BLaER1 treated with 17β-estradiol and CSF1 and Interleukin-3, amounts not matched to agents 10 nM and 100 nM (cell line): Measurements from ENCODE around the gene CAV3.
"Not testable (repeated sequence)": the region's sequence is repeated elsewhere in the genome, so short reads cannot be mapped to it uniquely, and the experiment has no call there.

Experiments used
- H3K27ac ChIP-seq, 11 experiments: shearing (Covaris generic); formaldehyde crosslinking; 2 replicates each; pipeline ENCODE4 v1.8.1; 2022
- H3K27me3 ChIP-seq, 11 experiments: shearing (Covaris generic); formaldehyde crosslinking; 2 replicates each; pipeline ENCODE4 v1.8.1; 2022
- H3K36me3 ChIP-seq, 11 experiments: shearing (Covaris generic); formaldehyde crosslinking; 2 replicates each; pipeline ENCODE4 v1.8.1; 2022
- H3K4me1 ChIP-seq, 10 experiments: shearing (Covaris generic); formaldehyde crosslinking; 2 replicates each; pipeline ENCODE4 v1.8.1; 2022
- H3K4me2 ChIP-seq, 11 experiments: shearing (Covaris generic); formaldehyde crosslinking; 2 replicates each; pipeline ENCODE4 v1.8.1; 2022
- H3K4me3 ChIP-seq, 10 experiments: shearing (Covaris generic); formaldehyde crosslinking; 2 replicates each; pipeline ENCODE4 v1.8.1; 2022
- H3K9ac ChIP-seq, 11 experiments: shearing (Covaris generic); formaldehyde crosslinking; 2 replicates each; pipeline ENCODE4 v1.8.1; 2022
- H3K9me3 ChIP-seq, 11 experiments: shearing (Covaris generic); formaldehyde crosslinking; replicated peaks in 1 of 11; 2 replicates each; pipeline ENCODE4 v1.8.1; 2022
- H4K20me1 ChIP-seq, 11 experiments: shearing (Covaris generic); formaldehyde crosslinking; 2 replicates each; pipeline ENCODE4 v1.8.1; 2022
- Cebpa-rat ChIP-seq, 11 experiments: shearing (Covaris generic); IDR thresholded peaks; 2 replicates each; pipeline ENCODE4 v1.8.1; 2022

CAV3 gene

DNA sequence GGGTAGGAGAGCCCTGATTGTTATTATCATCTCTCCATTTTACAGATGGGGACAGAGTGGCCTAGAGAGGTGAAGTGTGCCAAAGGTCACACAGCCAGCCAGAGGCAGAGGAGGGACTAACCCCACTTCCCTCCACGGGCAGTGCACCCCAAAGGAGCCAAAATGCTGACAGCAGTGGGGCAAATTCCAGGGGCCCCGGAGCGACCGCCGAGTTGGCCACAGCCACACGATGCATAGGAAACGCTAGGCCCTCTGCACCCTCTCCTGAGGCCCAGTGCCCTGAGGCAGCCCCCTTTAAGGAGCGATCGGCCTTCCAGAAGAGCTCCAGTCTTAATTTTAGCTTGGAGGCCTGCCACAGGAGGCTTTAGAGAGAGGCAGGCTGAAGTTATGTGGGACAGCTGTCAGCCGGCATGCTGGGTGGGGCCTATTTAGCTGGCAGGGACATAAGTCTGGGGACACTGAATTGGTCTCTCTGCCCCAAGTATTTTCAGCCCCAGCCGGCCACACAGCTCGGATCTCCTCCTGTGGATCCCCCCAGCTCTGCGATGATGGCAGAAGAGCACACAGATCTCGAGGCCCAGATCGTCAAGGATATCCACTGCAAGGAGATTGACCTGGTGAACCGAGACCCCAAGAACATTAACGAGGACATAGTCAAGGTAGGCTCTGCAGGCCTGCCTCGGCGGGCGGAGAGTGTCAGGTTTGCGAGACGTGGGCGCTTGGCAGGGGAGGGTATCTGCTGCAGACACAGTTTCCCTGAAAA, at the start of gene CAV3:
TSS of gene CAV3 (plus strand) at position 471 of the 763 bp plus-strand sequence. CDS start at position 546, 75 bp downstream.
- Histone ChIP-seq H3K36me3 (no peaks in the 10 kb centered on the region), H3K27ac (no peak within 1 kb of the TSS), H3K4me1 (peaks cover 0 to 7% (median 0%) of the 10 kb centered on the region in 10 experiments; a peak in 1 of 20 replicates), H3K9ac (no peak within 1 kb of the TSS), H3K4me3 (no peak within 1 kb of the TSS), H3K4me2 (no peak within 1 kb of the TSS), H3K9me3 (0 out of 22 replicates have a peak, but pooled peaks cover 0 to 5% (median 0%) of the 10 kb centered on the region in 11 experiments), H4K20me1 (no peaks in the 10 kb centered on the region), H3K27me3 (no peaks in the 10 kb centered on the region)
- TF ChIP-seq Cebpa-rat (IDR thresholded peaks at IDR 0.05), result no peak

DNA sequence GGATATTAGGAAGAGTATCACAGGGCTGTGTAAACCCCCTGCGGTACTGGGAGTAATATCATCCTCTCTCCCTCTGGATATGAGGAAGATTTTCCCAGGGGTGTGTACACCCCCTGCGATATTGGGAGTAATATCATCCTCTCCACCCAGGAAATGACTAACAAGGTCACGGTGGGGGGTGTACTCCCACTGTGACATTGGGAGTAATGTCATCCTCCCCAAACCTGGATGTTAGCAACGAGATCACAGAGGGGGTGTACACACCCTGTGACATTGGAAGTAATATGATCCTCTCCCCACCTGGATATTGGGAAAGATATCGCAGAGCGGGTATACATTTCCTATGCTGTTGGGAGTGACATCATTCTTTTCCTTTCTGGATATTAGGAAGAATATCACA, 48.6 kb upstream of the CAV3 start:
- H3K4me2 ChIP-seq, H3K27ac ChIP-seq: not testable (repeated sequence)

DNA sequence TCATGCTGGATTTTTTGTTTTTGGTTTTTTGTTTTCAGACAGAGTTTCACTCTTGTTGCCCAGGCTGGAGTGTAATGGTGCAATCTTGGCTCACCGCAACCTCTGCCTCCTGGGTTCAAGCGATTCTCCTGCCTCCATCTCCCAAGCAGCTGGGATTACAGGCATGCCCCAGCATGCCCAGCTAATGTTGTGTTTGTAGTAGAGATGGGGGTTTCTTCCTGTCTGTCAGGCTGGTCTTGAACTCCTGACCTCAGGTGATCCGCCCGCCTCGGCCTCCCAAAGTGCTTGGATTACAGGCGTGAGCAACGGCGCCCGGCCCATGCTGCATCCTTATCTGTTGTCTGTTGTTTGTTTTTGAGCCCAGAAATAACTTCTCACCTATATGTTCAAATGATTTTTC, 42.3 kb upstream of the CAV3 start:
- peaks cover 0 to 20% (median 11%) of the 10 kb centered on the region in 11 experiments; a peak in 12 of 22 replicates for H3K9me3 ChIP-seq
- H3K36me3 ChIP-seq, H3K4me2 ChIP-seq, H3K4me3 ChIP-seq, H3K4me1 ChIP-seq, H3K27ac ChIP-seq, H3K9ac ChIP-seq, H4K20me1 ChIP-seq, H3K27me3 ChIP-seq: not testable (repeated sequence)

More for the DNA sequence above, 48.6 kb upstream of the CAV3 start:
- H3K27me3 ChIP-seq, H4K20me1 ChIP-seq, H3K9me3 ChIP-seq, H3K4me1 ChIP-seq, H3K4me3 ChIP-seq, H3K9ac ChIP-seq, H3K36me3 ChIP-seq: not testable (repeated sequence)

DNA sequence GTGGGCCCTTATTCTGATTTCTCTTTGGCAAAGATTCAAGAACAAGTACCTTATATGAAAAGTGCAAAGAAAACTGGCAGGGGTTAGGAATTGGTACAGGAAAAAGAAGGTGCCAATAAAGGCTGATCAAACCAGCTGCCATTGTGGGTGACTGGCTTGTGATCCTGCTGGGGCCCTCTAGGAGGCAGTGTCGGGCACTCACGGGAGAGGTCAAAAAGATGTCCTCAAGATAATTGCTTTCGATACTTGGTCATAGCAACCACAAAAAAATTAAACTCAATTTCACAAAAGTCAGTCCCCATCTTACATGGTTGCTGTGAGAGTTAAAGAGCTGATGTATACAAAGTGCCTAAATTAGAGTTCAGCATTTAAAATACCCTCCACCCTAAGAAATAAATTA, 31.0 kb upstream of the CAV3 start:
- Histone ChIP-seq H3K9ac (no peak overlapping the region), H3K9me3 (peaks cover 57 to 100% (median 80%) of the 10 kb centered on the region in 11 experiments), H3K27me3 (no peaks in the 10 kb centered on the region), H3K36me3 (no peaks in the 10 kb centered on the region; a peak in 1 of 22 replicates), H3K4me2 (no peak overlapping the region), H3K27ac (no peak overlapping the region), H3K4me3 (no peak overlapping the region), H3K4me1 (no peaks in the 10 kb centered on the region), H4K20me1 (no peaks in the 10 kb centered on the region)
- no peak for TF ChIP-seq Cebpa-rat (IDR thresholded peaks at IDR 0.05)

DNA sequence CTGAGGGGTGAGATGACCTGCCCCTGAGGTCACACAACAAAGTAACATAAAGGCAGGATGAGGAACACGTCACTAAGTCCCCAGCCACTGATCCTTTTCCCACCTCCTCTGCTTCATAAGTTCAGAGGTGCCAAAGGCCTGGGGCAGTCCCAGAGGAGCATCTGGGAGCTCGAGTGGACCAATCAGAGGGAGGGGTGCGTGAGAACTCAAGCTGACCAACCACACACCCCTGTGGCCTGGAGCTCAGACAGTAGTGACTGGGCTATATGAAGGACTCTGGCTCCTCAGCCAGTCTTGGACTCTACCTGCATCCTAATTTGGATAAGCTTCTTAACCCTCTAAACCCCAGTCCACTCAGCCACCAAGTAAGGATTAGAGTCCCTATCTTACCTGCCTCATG, 28.0 kb upstream of the CAV3 start:
- H3K4me3 ChIP-seq, result no peak overlapping the region
- H3K9me3 ChIP-seq, result peaks cover 27 to 72% (median 51%) of the 10 kb centered on the region in 11 experiments
- no peaks in the 10 kb centered on the region; a peak in 1 of 22 replicates for H3K36me3 ChIP-seq
- no peaks in the 10 kb centered on the region for H3K27me3 ChIP-seq
- H3K9ac ChIP-seq, result no peak overlapping the region
- peaks cover 0 to 10% (median 5%) of the 10 kb centered on the region in 10 experiments; a peak in 7 of 20 replicates for H3K4me1 ChIP-seq
- no peaks in the 10 kb centered on the region for H4K20me1 ChIP-seq
- TF ChIP-seq Cebpa-rat (IDR thresholded peaks at IDR 0.05), result no peak
- H3K27ac ChIP-seq, result no peak overlapping the region
- no peak overlapping the region for H3K4me2 ChIP-seq

DNA sequence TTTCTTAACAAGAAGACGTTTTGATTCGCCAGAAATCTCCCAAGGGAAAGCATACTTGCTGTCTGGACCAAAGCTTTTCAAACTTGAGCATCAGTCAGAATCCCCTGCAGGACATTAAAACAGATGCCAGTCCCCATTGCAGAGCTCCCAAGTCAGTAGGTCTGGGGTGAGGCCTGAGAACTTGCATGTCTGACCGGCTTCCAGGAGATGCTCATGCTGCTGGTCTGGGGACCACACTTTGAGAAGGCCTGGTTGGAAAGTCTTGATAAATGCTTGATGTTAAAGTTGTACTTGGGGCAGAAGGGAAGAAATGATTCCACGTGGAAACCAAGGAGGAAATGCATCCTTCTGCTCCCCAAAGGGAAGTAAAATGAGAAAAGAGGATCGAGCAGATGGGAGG, 24.3 kb upstream of the CAV3 start:
- Histone ChIP-seq H4K20me1 (no peaks in the 10 kb centered on the region), H3K4me3 (no peak overlapping the region), H3K36me3 (no peaks in the 10 kb centered on the region; a peak in 1 of 22 replicates), H3K4me2 (peak overlapping the region in 3 of 11 experiments; percentile 11 to 16 (median 15); a peak in 2 of 22 replicates), H3K9ac (no peak overlapping the region), H3K27ac (no peak overlapping the region), H3K27me3 (no peaks in the 10 kb centered on the region), H3K4me1 (peaks cover 15 to 29% (median 23%) of the 10 kb centered on the region in 10 experiments), H3K9me3 (peaks cover 14 to 35% (median 27%) of the 10 kb centered on the region in 11 experiments)
- TF ChIP-seq Cebpa-rat (IDR thresholded peaks at IDR 0.05), result no peak

DNA sequence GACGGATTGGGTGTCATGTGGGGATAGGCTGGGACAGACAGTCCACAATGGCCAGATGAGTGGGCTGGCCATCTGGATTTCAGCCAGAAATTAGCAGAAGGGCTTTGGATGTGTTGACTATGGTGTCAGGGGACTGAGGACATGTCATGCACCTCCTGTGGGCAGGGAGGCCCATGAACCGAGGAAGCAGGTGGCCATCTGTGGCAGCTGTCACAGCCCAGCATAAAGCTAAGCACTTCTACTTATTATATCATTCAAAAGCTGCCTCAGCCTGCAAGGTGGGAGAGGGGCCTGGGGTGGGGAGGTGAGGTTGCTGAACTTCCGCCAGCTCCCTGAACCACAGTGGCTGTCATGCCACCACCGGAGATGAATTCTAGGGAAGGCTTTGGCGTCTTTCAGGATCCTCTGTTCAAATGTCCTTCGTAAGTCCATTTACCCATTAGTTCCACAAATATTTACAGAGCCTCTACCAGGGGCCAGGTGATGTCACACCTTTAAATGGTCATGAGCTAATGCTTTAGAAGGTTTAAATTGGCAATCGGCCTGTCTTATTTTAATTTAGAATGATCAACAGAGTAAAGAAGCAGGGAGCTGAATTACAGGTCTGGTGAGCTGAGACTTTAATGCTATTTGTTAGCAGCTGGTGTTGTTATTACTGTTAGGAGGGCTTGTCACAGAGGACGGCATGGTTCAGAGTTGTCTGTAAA, 23.6 kb upstream of the CAV3 start:
- H3K9ac ChIP-seq, result no peak overlapping the region
- H3K4me2 ChIP-seq, result peak overlapping the region in 4 of 11 experiments; percentile 11 to 39 (median 16); a peak in 3 of 22 replicates
- H3K4me3 ChIP-seq, result no peak overlapping the region
- H3K36me3 ChIP-seq, result no peaks in the 10 kb centered on the region; a peak in 1 of 22 replicates
- no peaks in the 10 kb centered on the region for H3K27me3 ChIP-seq
- no peaks in the 10 kb centered on the region for H4K20me1 ChIP-seq
- TF ChIP-seq Cebpa-rat (IDR thresholded peaks at IDR 0.05), result no peak
- peaks cover 9 to 28% (median 24%) of the 10 kb centered on the region in 11 experiments for H3K9me3 ChIP-seq
- H3K4me1 ChIP-seq, result peaks cover 15 to 29% (median 23%) of the 10 kb centered on the region in 10 experiments
- no peak overlapping the region for H3K27ac ChIP-seq

DNA sequence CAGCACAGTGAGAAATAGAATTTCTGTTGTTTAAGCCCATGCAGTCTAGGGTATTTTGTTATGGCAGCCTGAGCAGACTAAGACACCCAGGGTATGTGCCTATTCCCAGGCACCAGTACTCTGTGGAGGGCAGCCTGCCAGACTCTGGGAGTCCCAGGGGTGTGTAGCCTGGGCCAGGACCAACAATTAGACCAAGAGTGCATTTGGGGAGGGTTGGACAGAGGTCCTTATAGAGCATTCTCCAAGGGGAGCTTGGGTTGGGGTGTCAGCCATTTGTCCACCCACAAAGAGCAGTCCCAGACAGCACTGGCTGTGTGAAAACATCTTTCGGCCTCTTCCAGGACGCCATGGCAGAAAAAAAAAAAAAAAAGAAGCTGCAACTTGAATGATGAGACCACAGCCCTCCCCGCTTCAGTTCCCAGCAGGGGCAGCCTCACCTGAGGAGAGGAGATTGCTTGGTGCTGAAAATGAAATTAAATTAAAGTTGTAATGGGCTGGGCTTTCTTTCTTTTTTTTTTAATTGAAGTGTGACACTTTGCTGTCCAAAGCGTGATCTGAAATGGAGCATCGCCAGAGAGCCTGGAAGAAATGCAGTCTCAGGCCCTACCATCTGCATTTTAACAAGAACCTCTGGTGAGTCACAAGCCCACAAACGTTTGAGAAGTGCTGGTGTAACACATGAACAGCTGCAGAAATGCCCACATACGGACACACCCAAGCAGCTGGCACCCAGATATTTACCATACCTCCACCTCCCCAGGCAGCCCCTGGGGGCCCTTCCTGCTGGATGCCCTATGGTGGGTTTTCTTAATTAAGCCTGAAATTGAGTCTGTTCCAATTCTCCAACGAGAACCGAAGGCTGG, 21.3 kb upstream of the CAV3 start:
- no peaks in the 10 kb centered on the region for H3K27me3 ChIP-seq
- peaks cover 15 to 29% (median 23%) of the 10 kb centered on the region in 10 experiments for H3K4me1 ChIP-seq
- peak overlapping the region in 10 of 11 experiments; percentile 5 to 75 (median 66); a peak in 18 of 22 replicates for H3K27ac ChIP-seq
- no peak for TF ChIP-seq Cebpa-rat (IDR thresholded peaks at IDR 0.05)
- peak overlapping the region; percentile 46 to 75 (median 62) for H3K4me2 ChIP-seq
- H4K20me1 ChIP-seq, result no peaks in the 10 kb centered on the region
- no peak overlapping the region for H3K4me3 ChIP-seq
- peaks cover 0 to 8% (median 1%) of the 10 kb centered on the region in 11 experiments; a peak in 5 of 22 replicates for H3K9me3 ChIP-seq
- H3K36me3 ChIP-seq, result no peaks in the 10 kb centered on the region
- H3K9ac ChIP-seq, result peak overlapping the region in 7 of 11 experiments; percentile 13 to 50 (median 34); a peak in 9 of 22 replicates
